ENCODE data around the gene LINC00237.

The LINC00237 gene

GRCh38 chr20:21125072-21125848, 19.1 kb upstream of the LINC00237 start:
- DNase-seq, result no peak

GRCh38 chr20:21124190-21124589, 18.0 kb upstream of the LINC00237 start:
- DNase-seq, result no peak

GRCh38 chr20:21118782-21119181, 12.6 kb upstream of the LINC00237 start:
- DNase-seq, result no peak

- DNase-seq, result no peak
These were observed 12.0 kb upstream of the LINC00237 start for GRCh38 chr20:21118138-21118537.

- DNase-seq, result no peak
These were observed 11.4 kb upstream of the LINC00237 start for GRCh38 chr20:21117521-21117920.

- no peak for DNase-seq
These were observed 8.4 kb upstream of the LINC00237 start for GRCh38 chr20:21114584-21114983.

- no peak for DNase-seq
These were observed 7.5 kb upstream of the LINC00237 start for GRCh38 chr20:21113697-21114096.

GRCh38 chr20:21111416-21111815, 5.3 kb upstream of the LINC00237 start:
- DNase-seq, result no peak

GRCh38 chr20:21110811-21111210, 4.7 kb upstream of the LINC00237 start:
- DNase-seq, result no peak

- DNase-seq, result no peak
These were observed 3.0 kb upstream of the LINC00237 start for GRCh38 chr20:21109144-21109543.

- DNase-seq, result no peak
These were observed 558 bp downstream of the LINC00237 start for GRCh38 chr20:21105429-21106170.

- no peak for DNase-seq
These were observed 1.2 kb downstream of the LINC00237 start for GRCh38 chr20:21104921-21105320.

GRCh38 chr20:21104466-21104761, 1.7 kb downstream of the LINC00237 start:
- no peak for DNase-seq

- no peak for DNase-seq
These were observed 2.3 kb downstream of the LINC00237 start for GRCh38 chr20:21103582-21104465.

- peak; percentile 45 for DNase-seq
These were observed 3.4 kb downstream of the LINC00237 start for GRCh38 chr20:21102603-21103311.

GRCh38 chr20:21101932-21102575, 4.1 kb downstream of the LINC00237 start:
- DNase-seq, result no peak

GRCh38 chr20:21101453-21101931, 4.7 kb downstream of the LINC00237 start:
- no peak for DNase-seq

GRCh38 chr20:21100578-21101452, 5.3 kb downstream of the LINC00237 start:
- no peak for DNase-seq

- DNase-seq, result peak; percentile 42
These were observed 6.2 kb downstream of the LINC00237 start for GRCh38 chr20:21099751-21100577.
